Measurements from ENCODE around the gene STYXL1. TPM values are rescaled to one million over a fixed set of nuclear protein-coding genes. Genes with fewer than 3 reads are reported as not detected.

The STYXL1 gene
- total RNA-seq, 1 donor from 2014 or later: 45.3 TPM

DNA sequence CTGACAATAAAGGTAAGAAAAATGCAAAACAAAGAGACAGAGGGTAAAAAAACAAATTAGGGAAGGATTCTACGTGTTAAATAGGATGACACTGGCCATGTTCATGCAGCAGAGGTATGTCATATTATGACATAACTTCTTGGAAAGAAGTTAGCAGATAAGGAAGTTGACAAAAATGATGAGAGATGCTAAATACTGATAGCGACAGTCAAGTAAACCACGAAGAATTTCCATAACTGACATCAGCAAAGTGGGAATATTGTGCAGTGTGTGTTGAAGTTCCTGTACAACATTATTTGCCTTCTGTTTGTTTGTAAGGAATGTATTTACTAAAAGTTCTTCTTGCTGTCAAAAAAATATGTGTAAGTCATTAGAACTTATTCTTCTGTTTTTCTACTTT lies 29.6 kb upstream of the STYXL1 start:
- Histone ChIP-seq H3K36me3 (ENCODE audit: insufficient read depth, low read length) (no peaks in the 10 kb centered on the region), H3K9ac (ENCODE audit: low read length) (no peak overlapping the region), H3K79me2 (ENCODE audit: insufficient read depth, low read length) (no peaks in the 10 kb centered on the region), H2AFZ (ENCODE audit: low read depth, low read length) (no peak overlapping the region), H3K27me3 (ENCODE audit: insufficient read depth, low read length) (no peaks in the 10 kb centered on the region), H3K4me2 (ENCODE audit: low read length) (no peak overlapping the region), H3K4me3 (ENCODE audit: insufficient read depth, low read depth, low read length) (no peak overlapping the region), H3K4me1 (ENCODE audit: insufficient read depth, low read length) (peaks cover 7% of the 10 kb centered on the region), H4K20me1 (ENCODE audit: insufficient read depth, low read length) (no peaks in the 10 kb centered on the region), H3K27ac (ENCODE audit: low read depth, low read length) (no peak overlapping the region), H3K9me3 (ENCODE audit: insufficient read depth, low read depth, low read length) (no peaks in the 10 kb centered on the region)
- Mint-ChIP-seq H3K36me3 (ENCODE audit: low read depth, unreplicated experiment) (peaks cover 2% of the 10 kb centered on the region), H3K27ac (ENCODE audit: unreplicated experiment) (no peak overlapping the region), H3K9me3 (ENCODE audit: unreplicated experiment) (no peaks in the 10 kb centered on the region), H3K4me1 (ENCODE audit: low read depth, unreplicated experiment) (peaks cover 10% of the 10 kb centered on the region), H3K4me3 (ENCODE audit: unreplicated experiment) (no peak overlapping the region), H3K27me3 (ENCODE audit: low read depth, unreplicated experiment) (no peaks in the 10 kb centered on the region)
- FAIRE-seq (no peak), DNase-seq (ENCODE audit: low read depth) (peak; percentile 27)
- no peak for TF ChIP-seq EZH2 (IDR thresholded peaks at IDR 0.05; ENCODE audit: insufficient read depth, low read length)
- TF ChIP-seq, protein P1, sequence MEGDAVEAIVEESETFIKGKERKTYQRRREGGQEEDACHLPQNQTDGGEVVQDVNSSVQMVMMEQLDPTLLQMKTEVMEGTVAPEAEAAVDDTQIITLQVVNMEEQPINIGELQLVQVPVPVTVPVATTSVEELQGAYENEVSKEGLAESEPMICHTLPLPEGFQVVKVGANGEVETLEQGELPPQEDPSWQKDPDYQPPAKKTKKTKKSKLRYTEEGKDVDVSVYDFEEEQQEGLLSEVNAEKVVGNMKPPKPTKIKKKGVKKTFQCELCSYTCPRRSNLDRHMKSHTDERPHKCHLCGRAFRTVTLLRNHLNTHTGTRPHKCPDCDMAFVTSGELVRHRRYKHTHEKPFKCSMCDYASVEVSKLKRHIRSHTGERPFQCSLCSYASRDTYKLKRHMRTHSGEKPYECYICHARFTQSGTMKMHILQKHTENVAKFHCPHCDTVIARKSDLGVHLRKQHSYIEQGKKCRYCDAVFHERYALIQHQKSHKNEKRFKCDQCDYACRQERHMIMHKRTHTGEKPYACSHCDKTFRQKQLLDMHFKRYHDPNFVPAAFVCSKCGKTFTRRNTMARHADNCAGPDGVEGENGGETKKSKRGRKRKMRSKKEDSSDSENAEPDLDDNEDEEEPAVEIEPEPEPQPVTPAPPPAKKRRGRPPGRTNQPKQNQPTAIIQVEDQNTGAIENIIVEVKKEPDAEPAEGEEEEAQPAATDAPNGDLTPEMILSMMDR (IDR thresholded peaks at IDR 0.05; ENCODE audit: insufficient read depth, low read depth, low read length): no peak

DNA sequence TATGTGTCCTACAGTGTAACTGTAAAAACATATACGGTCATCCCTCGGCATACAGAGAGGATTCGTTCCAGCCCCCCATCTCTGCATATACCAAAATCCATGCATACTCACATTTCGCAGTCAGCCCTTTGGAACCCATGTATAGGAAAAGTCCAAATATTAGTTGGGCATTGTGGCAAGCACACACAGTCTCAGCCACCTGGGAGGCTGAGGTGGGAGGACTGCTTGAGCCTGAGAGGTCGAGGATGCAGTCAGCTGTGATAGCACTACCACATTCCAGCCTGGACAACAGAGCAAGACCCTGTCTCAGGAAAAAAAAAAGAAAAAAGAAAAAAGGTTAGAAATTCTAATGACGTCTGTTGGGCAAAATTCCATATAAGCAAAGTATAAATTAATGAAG lies 29.2 kb upstream of the STYXL1 start:
- Histone ChIP-seq H3K36me3 (ENCODE audit: insufficient read depth, low read length) (no peaks in the 10 kb centered on the region), H3K9ac (ENCODE audit: low read length) (no peak overlapping the region), H3K27me3 (ENCODE audit: insufficient read depth, low read length) (no peaks in the 10 kb centered on the region), H2AFZ (ENCODE audit: low read depth, low read length) (no peak overlapping the region), H3K9me3 (ENCODE audit: insufficient read depth, low read depth, low read length) (no peaks in the 10 kb centered on the region), H3K4me2 (ENCODE audit: low read length) (no peak overlapping the region), H3K27ac (ENCODE audit: low read depth, low read length) (no peak overlapping the region), H4K20me1 (ENCODE audit: insufficient read depth, low read length) (no peaks in the 10 kb centered on the region), H3K79me2 (ENCODE audit: insufficient read depth, low read length) (no peaks in the 10 kb centered on the region), H3K4me1 (ENCODE audit: insufficient read depth, low read length) (peaks cover 4% of the 10 kb centered on the region), H3K4me3 (ENCODE audit: insufficient read depth, low read depth, low read length) (no peak overlapping the region)
- peaks cover 2% of the 10 kb centered on the region for H3K36me3 Mint-ChIP-seq (ENCODE audit: low read depth, unreplicated experiment)
- H3K27me3 Mint-ChIP-seq (ENCODE audit: low read depth, unreplicated experiment): no peaks in the 10 kb centered on the region
- TF ChIP-seq EZH2 (IDR thresholded peaks at IDR 0.05; ENCODE audit: insufficient read depth, low read length): no peak
- TF ChIP-seq, protein P1 (IDR thresholded peaks at IDR 0.05; ENCODE audit: insufficient read depth, low read depth, low read length): no peak
- H3K4me3 Mint-ChIP-seq (ENCODE audit: unreplicated experiment): no peak overlapping the region
- H3K4me1 Mint-ChIP-seq (ENCODE audit: low read depth, unreplicated experiment): peaks cover 7% of the 10 kb centered on the region
- H3K27ac Mint-ChIP-seq (ENCODE audit: unreplicated experiment): no peak overlapping the region
- FAIRE-seq: no peak
- H3K9me3 Mint-ChIP-seq (ENCODE audit: unreplicated experiment): no peaks in the 10 kb centered on the region
- DNase-seq (ENCODE audit: low read depth): no peak

DNA sequence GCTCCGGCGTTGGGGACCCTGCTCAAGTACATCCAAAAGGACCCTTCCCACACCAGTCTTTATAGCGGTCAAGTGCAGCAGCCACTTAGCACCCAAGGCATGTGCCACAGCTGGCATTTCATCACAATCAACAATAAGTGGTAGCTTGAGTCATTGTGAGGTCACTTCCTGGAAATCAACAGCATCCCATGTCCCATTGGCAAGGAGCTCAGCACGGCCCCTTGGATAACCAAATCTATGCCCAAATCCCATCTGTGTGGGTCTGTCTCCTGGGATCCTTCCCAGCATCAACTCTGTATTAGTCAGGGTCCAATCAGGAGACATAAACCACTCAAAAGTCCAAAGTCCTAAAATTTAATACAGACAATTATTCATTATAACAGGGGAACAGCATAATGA lies 27.2 kb upstream of the STYXL1 start:
- no peak overlapping the region for H3K4me2 ChIP-seq (ENCODE audit: low read length)
- no peaks in the 10 kb centered on the region for H3K9me3 ChIP-seq (ENCODE audit: insufficient read depth, low read depth, low read length)
- no peak overlapping the region for H3K4me3 Mint-ChIP-seq (ENCODE audit: unreplicated experiment)
- TF ChIP-seq, protein P1 (IDR thresholded peaks at IDR 0.05; ENCODE audit: insufficient read depth, low read depth, low read length): no peak
- TF ChIP-seq EZH2 (IDR thresholded peaks at IDR 0.05; ENCODE audit: insufficient read depth, low read length): no peak
- H4K20me1 ChIP-seq (ENCODE audit: insufficient read depth, low read length): no peaks in the 10 kb centered on the region
- peaks cover 2% of the 10 kb centered on the region for H3K36me3 Mint-ChIP-seq (ENCODE audit: low read depth, unreplicated experiment)
- H3K4me1 ChIP-seq (ENCODE audit: insufficient read depth, low read length): peaks cover 4% of the 10 kb centered on the region
- no peaks in the 10 kb centered on the region for H3K79me2 ChIP-seq (ENCODE audit: insufficient read depth, low read length)
- H3K27me3 Mint-ChIP-seq (ENCODE audit: low read depth, unreplicated experiment): no peaks in the 10 kb centered on the region
- H3K27ac Mint-ChIP-seq (ENCODE audit: unreplicated experiment): peak overlapping the region; percentile 47
- no peaks in the 10 kb centered on the region for H3K9me3 Mint-ChIP-seq (ENCODE audit: unreplicated experiment)
- H3K4me3 ChIP-seq (ENCODE audit: insufficient read depth, low read depth, low read length): no peak overlapping the region
- no peak overlapping the region for H2AFZ ChIP-seq (ENCODE audit: low read depth, low read length)
- H3K36me3 ChIP-seq (ENCODE audit: insufficient read depth, low read length): no peaks in the 10 kb centered on the region
- DNase-seq (ENCODE audit: low read depth) (peak; percentile 8), FAIRE-seq (no peak)
- peaks cover 7% of the 10 kb centered on the region for H3K4me1 Mint-ChIP-seq (ENCODE audit: low read depth, unreplicated experiment)
- no peak overlapping the region for H3K27ac ChIP-seq (ENCODE audit: low read depth, low read length)
- no peaks in the 10 kb centered on the region for H3K27me3 ChIP-seq (ENCODE audit: insufficient read depth, low read length)
- no peak overlapping the region for H3K9ac ChIP-seq (ENCODE audit: low read length)

Measured in astrocyte (in vitro differentiated cells and primary cell).